ENCODE data around the gene TMEM266.

DNA sequence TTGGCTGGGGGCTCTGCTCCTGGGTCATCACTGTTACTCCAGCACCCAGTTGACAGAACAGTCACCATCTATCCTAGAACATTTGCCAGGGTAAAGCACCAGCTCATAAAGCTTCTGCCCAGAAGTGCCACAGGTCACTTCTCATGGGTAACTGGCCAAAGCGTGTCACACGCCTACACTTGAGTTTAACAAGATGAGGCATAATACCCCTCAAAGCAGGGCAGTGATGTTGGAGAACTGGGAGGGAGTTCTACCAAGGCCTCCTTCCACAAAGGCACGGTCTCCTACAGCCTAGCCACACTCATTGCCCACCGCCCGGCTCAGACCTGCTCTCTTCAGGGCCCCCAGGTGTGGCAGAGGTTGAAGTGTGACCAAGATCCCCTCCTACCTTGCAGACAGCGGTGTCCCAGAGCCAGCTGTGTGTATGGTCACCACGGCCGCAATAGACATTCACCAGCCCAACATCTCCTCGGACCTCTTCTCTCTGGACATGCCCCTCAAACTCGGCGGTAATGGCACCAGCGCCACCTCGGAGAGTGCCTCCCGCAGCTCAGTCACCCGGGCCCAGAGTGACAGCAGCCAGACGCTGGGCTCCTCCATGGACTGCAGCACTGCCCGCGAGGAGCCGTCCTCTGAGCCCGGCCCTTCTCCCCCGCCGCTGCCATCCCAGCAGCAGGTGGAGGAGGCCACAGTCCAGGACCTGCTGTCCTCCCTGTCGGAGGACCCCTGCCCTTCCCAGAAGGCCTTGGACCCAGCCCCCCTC lies 143.7 kb downstream of the TMEM266 start:
- TF ChIP-seq EP300 (IDR thresholded peaks at IDR 0.05) = no peak
- TF ChIP-seq CTCF (IDR thresholded peaks at IDR 0.05) = no peak

Measured in suprapubic skin (tissue), 3 donors.